SK-N-SH (cell line): ENCODE measurements around the gene CLSTN2. TPM values are rescaled to one million over a fixed set of nuclear protein-coding genes. Genes with fewer than 3 reads are reported as not detected.

Source experiments
- CTCF ChIA-PET: fragments of 300-600, 350-600 bp; formaldehyde crosslinking; extraction: SDS; loops from one replicate; lab custom pipeline; 2021; lab: Yijun Ruan, JAX
- POLR2A ChIA-PET: fragments of 350-600 bp; sonication (Branson Sonifier 250); formaldehyde crosslinking; extraction: SDS; loops from one replicate; lab custom pipeline; 2020; ENCODE audit warnings: antibody characterized with exemption, inconsistent platforms; lab: Yijun Ruan, JAX
- DNase-seq: peaks from one replicate; pipeline ENCODE4 v3.0.0; 2012
- H2AFZ ChIP-seq: fragments of 200-600 bp; sonication (generic); 2 replicates; pipeline ENCODE4 v1.8.1; 2016; ENCODE audit warnings: antibody characterized with exemption, mild to moderate bottlenecking, low read depth
- H3F3A ChIP-seq: fragments of 200-600 bp; sonication (generic); replicated peaks from 2 replicates; pipeline ENCODE3; 2016; ENCODE audit warnings: antibody characterized with exemption, mild to moderate bottlenecking; ENCODE audit not compliant: insufficient read depth
- H3K27ac ChIP-seq, 2 experiments: fragments of 200-500 bp in 1 of 2; fragments of 200-600 bp in 1 of 2; sonication (Bioruptor generic) in 1 of 2; sonication (generic), shearing (Covaris generic) in 1 of 2; 2 replicates each; pipeline versions ENCODE4 v1.5.1 to v1.6.1; 2014 to 2016; ENCODE audit warnings: low read depth in 2 of 2, inconsistent platforms in 1 of 2, low read length in 1 of 2, mild to moderate bottlenecking in 1 of 2, mixed read lengths in 1 of 2
- H3K27me3 ChIP-seq: fragments of 200-600 bp; sonication (generic), shearing (Covaris generic); 2 replicates; pipeline ENCODE4 v1.6.1; 2016; ENCODE audit warnings: mixed run types; ENCODE audit not compliant: insufficient read depth
- H3K36me3 ChIP-seq, 2 experiments: fragments of 200-500 bp in 1 of 2; fragments of 200-600 bp in 1 of 2; sonication (Bioruptor generic) in 1 of 2; sonication (generic) in 1 of 2; replicated peaks in 1 of 2; 2 replicates each; pipeline versions ENCODE3 to v1.5.1; 2014 to 2016; ENCODE audit warnings: low read length in 1 of 2, mild to moderate bottlenecking in 1 of 2; ENCODE audit not compliant: insufficient read depth in 2 of 2, control insufficient read depth in 1 of 2
- H3K4me1 ChIP-seq, 2 experiments: fragments of 200-500 bp in 1 of 2; fragments of 200-600 bp in 1 of 2; sonication (Bioruptor generic) in 1 of 2; sonication (generic), shearing (Covaris generic) in 1 of 2; 2 replicates each; pipeline versions ENCODE4 v1.5.1 to v1.6.1; 2014 to 2016; ENCODE audit warnings: low read depth in 1 of 2, low read length in 1 of 2, mixed run types in 1 of 2; ENCODE audit not compliant: insufficient read depth in 2 of 2, control insufficient read depth in 1 of 2
- H3K4me2 ChIP-seq: fragments of 200-600 bp; sonication (generic), shearing (Covaris generic); 2 replicates; pipeline ENCODE4 v1.6.1; 2017; ENCODE audit warnings: mixed run types
- H3K4me3 ChIP-seq, 2 experiments: fragments of 200-500 bp in 1 of 2; fragments of 200-600 bp in 1 of 2; sonication (Bioruptor generic) in 1 of 2; sonication (generic), shearing (Covaris generic) in 1 of 2; 2 replicates each; pipeline versions ENCODE4 v1.5.1 to v1.8.1; 2014 to 2016; ENCODE audit warnings: low read depth in 2 of 2, inconsistent platforms in 1 of 2, low read length in 1 of 2, mild to moderate bottlenecking in 1 of 2, mixed read lengths in 1 of 2, moderate library complexity in 1 of 2
- H3K79me2 ChIP-seq: fragments of 200-600 bp; sonication (generic); 2 replicates; pipeline ENCODE4 v1.8.1; 2017; ENCODE audit warnings: mild to moderate bottlenecking; ENCODE audit not compliant: insufficient read depth
- H3K9ac ChIP-seq: fragments of 200-600 bp; sonication (generic); 2 replicates; pipeline ENCODE4 v1.6.1; 2017; ENCODE audit warnings: mixed run types
- H3K9me2 ChIP-seq: fragments of 200-600 bp; sonication (generic); 2 replicates; pipeline ENCODE4 v1.6.1; 2017; ENCODE audit warnings: mixed run types
- H3K9me3 ChIP-seq: fragments of 200-600 bp; sonication (generic); 2 replicates; pipeline ENCODE4 v1.6.1; 2017; ENCODE audit warnings: mixed run types, mild to moderate bottlenecking, moderate library complexity
- H4K20me1 ChIP-seq: fragments of 200-600 bp; sonication (generic); 2 replicates; pipeline ENCODE4 v1.6.1; 2017; ENCODE audit warnings: mild to moderate bottlenecking, mixed run types; ENCODE audit not compliant: insufficient read depth
- EZH2phosphoT487 ChIP-seq: fragments of 200-600 bp; sonication (generic); IDR thresholded peaks from 2 replicates; pipeline ENCODE4 v1.6.1; 2017; ENCODE audit warnings: low read depth, mixed run types, mild to moderate bottlenecking, antibody characterized with exemption, moderate library complexity, borderline replicate concordance
- FOXM1 ChIP-seq: IDR thresholded peaks from 2 replicates; pipeline ENCODE4 v1.4.0; 2012; ENCODE audit warnings: low read depth, mild to moderate bottlenecking
- NFIC ChIP-seq: IDR thresholded peaks from 2 replicates; pipeline ENCODE4 v1.4.0; 2012; ENCODE audit warnings: borderline replicate concordance
- RAD21 ChIP-seq: IDR thresholded peaks from 2 replicates; pipeline ENCODE4 v1.6.1; 2012; ENCODE audit warnings: mild to moderate bottlenecking, low read length
- RFX5 ChIP-seq: IDR thresholded peaks from 2 replicates; pipeline ENCODE4 v1.6.1; 2012; ENCODE audit warnings: mild to moderate bottlenecking, improper control_type of control experiment, low read length
- TAF1 ChIP-seq: IDR thresholded peaks from 2 replicates; pipeline ENCODE4 v1.6.1; 2012; ENCODE audit warnings: low read depth, mild to moderate bottlenecking, low read length, moderate library complexity, borderline replicate concordance
- TCF12 ChIP-seq: IDR thresholded peaks from 2 replicates; pipeline ENCODE4 v1.4.0; 2012
- TEAD4 ChIP-seq: IDR thresholded peaks from 2 replicates; pipeline ENCODE4 v1.4.0; 2012; ENCODE audit warnings: mild to moderate bottlenecking, borderline replicate concordance; ENCODE audit not compliant: insufficient read depth
- YY1 ChIP-seq: IDR thresholded peaks from 2 replicates; pipeline ENCODE4 v1.4.0; 2012; ENCODE audit warnings: low read depth, mild to moderate bottlenecking
- WGBS: methylation state at CpG from one replicate; pipeline ENCODE4 v1.1.6; 2017; ENCODE audit warnings: low lambda C conversion rate; 5-methylcytosine and 5-hydroxymethylcytosine counted together
- polyA plus RNA-seq, 3 experiments: library from polyadenylated mRNA; depleted of rRNA; stranded (reverse); fragments of >200 nt; gene quantifications; 2 replicates each; pipeline ENCODE4 v1.2.3, GENCODE V29; 2012
- TF ChIP-seq, protein P1 (sequence below): IDR thresholded peaks from 2 replicates; pipeline ENCODE4; 2012
- TF ChIP-seq, protein P2 (sequence below): fragments of 200-600 bp; sonication (generic); IDR thresholded peaks from 2 replicates; pipeline ENCODE4 v1.6.1; 2017; ENCODE audit warnings: antibody characterized with exemption, mild to moderate bottlenecking, moderate library complexity
- TF ChIP-seq, protein P3 (sequence below): IDR thresholded peaks from 2 replicates; pipeline ENCODE4 v1.4.0; 2012; ENCODE audit warnings: low read depth, borderline replicate concordance

Gene CLSTN2
- polyA plus RNA-seq, 1 of the 3 experiments (the other 2 are of a cell fraction): 0.02 TPM

DNA sequence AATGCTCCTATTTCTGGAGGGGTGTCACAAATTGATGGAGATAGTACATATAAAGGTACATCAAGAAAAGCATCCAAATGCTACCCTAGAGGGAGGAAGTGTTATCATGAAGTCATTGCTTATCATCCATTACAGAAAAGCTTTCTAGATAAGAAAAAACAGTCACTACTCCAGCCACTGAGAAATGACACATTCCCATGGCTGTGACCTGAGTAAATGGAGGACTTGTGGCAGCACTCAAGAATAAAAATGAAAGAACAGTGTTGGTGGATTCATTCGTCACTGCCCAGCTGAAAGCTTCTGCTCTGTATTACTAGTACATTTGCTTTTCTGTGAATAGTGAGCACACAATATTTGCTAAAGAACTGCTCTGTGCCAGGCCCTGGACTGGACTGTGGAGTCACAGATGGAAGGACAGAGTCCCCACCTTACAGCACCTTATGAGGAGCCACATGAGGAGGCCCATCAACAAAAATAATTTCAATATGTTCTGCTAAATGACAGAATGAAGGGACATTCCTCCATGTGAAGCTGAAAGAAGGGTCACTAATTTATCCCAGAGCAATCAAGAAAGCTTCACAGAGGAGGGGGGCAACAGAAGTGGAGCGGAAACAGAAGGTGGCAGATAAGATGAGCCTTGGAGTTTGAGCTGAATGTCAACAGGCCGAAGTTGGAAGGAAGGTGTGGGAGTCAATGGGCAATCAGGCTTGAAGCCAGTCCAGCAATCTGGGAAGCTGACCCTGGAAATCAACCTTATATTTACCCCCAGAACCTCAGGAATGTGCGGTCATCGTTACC lies 399.3 kb downstream of the CLSTN2 start (continued):
- TF ChIP-seq, protein P1, sequence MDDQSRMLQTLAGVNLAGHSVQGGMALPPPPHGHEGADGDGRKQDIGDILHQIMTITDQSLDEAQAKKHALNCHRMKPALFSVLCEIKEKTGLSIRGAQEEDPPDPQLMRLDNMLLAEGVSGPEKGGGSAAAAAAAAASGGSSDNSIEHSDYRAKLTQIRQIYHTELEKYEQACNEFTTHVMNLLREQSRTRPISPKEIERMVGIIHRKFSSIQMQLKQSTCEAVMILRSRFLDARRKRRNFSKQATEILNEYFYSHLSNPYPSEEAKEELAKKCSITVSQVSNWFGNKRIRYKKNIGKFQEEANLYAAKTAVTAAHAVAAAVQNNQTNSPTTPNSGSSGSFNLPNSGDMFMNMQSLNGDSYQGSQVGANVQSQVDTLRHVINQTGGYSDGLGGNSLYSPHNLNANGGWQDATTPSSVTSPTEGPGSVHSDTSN: no peak
- TF ChIP-seq, protein P2, sequence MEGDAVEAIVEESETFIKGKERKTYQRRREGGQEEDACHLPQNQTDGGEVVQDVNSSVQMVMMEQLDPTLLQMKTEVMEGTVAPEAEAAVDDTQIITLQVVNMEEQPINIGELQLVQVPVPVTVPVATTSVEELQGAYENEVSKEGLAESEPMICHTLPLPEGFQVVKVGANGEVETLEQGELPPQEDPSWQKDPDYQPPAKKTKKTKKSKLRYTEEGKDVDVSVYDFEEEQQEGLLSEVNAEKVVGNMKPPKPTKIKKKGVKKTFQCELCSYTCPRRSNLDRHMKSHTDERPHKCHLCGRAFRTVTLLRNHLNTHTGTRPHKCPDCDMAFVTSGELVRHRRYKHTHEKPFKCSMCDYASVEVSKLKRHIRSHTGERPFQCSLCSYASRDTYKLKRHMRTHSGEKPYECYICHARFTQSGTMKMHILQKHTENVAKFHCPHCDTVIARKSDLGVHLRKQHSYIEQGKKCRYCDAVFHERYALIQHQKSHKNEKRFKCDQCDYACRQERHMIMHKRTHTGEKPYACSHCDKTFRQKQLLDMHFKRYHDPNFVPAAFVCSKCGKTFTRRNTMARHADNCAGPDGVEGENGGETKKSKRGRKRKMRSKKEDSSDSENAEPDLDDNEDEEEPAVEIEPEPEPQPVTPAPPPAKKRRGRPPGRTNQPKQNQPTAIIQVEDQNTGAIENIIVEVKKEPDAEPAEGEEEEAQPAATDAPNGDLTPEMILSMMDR: no peak
- TF ChIP-seq TCF12: no peak
- TF ChIP-seq FOXM1: no peak
- TF ChIP-seq EZH2phosphoT487: no peak
- TF ChIP-seq NFIC: no peak

DNA sequence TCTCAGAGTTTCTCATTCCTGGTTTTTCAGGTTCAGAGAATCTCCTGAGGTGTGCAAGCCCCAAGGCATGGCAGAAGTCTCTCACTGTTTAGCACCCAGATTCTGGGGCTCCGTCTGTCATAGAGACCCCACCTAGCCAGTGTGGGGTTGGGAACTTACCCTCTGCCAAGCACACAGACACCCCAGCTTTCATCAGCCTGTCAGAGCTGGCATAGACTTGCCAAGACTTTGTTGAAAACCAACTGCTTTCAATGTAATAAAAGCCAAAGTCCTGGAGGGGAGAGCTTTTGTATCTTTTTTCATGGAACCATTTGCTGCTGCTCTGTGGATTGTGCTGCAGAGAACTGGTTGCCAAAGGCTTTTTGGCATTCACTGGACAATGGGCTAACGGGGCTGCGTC lies 401.5 kb downstream of the CLSTN2 start:
- Histone ChIP-seq H3K4me3 (no peak overlapping the region), H2AFZ (no peak overlapping the region), H3F3A (no peaks in the 10 kb centered on the region), H3K9me2 (no peaks in the 10 kb centered on the region), H3K36me3 (no peaks in the 10 kb centered on the region), H3K9me3 (no peaks in the 10 kb centered on the region), H3K79me2 (no peaks in the 10 kb centered on the region), H3K27ac (no peak overlapping the region), H3K4me1 (peaks cover 0 to 8% of the 10 kb centered on the region in 2 experiments; a peak in 2 of 4 replicates), H3K4me2 (no peak overlapping the region), H3K9ac (no peak overlapping the region)
- 14% methylated on average over 2 of the region's 3 CpGs for WGBS
- POLR2A ChIA-PET: no interaction called here
- TF ChIP-seq, protein P1: no peak
- TF ChIP-seq, protein P3, sequence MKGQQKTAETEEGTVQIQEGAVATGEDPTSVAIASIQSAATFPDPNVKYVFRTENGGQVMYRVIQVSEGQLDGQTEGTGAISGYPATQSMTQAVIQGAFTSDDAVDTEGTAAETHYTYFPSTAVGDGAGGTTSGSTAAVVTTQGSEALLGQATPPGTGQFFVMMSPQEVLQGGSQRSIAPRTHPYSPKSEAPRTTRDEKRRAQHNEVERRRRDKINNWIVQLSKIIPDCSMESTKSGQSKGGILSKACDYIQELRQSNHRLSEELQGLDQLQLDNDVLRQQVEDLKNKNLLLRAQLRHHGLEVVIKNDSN: no peak
- TF ChIP-seq, all 33 proteins: peak for 0
- no peak for DNase-seq
- CTCF ChIA-PET: no interaction called here
- H4K20me1 ChIP-seq: no peaks in the 10 kb centered on the region
- no peaks in the 10 kb centered on the region for H3K27me3 ChIP-seq

DNA sequence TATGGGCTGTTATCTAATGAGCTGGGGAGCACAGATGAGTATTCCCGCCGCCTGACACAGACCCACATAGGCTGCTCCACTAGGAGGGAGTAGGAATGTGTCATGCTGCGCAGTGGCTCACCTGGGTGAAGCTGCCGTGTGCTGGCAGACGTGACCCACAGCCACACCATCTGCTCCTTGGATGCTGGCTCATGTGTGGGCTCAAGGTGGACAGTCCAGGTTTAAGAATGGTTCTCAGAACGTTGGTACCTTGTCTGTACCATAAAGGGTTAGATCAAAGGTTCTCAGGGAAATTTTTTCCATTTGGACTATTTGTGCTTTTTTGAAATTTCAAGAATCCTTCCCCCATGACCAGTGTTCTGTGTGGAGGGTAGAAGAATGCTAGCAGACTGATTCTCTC lies 403.9 kb downstream of the CLSTN2 start:
- Histone ChIP-seq H3K9me3 (no peaks in the 10 kb centered on the region), H3K4me2 (no peak overlapping the region), H3K9me2 (no peaks in the 10 kb centered on the region), H3K36me3 (no peaks in the 10 kb centered on the region), H2AFZ (no peak overlapping the region), H4K20me1 (no peaks in the 10 kb centered on the region), H3K27ac (no peak overlapping the region), H3F3A (no peaks in the 10 kb centered on the region), H3K4me3 (no peak overlapping the region), H3K9ac (no peak overlapping the region), H3K79me2 (no peaks in the 10 kb centered on the region), H3K27me3 (no peaks in the 10 kb centered on the region), H3K4me1 (peaks cover 0 to 5% of the 10 kb centered on the region in 2 experiments; a peak in 1 of 4 replicates)
- DNase-seq: no peak
- ChIA-PET POLR2A (no interaction called here), CTCF (no interaction called here)
- 26% methylated on average over 4 of the region's 6 CpGs for WGBS
- TF ChIP-seq TCF12 (no peak), FOXM1 (no peak), TEAD4 (no peak), TAF1 (no peak), YY1 (no peak), RFX5 (no peak), RAD21 (no peak)
